GM21528 (cell line): ENCODE data around the gene ZNF831.

ENCODE experiments used
- ATAC-seq: cut with Tn5 transposase; IDR thresholded peaks from one replicate; pipeline ENCODE4 v1.9.1; 2021; ENCODE audit warnings: mild to moderate bottlenecking, moderate library complexity; ENCODE audit not compliant: unreplicated experiment, low FRiP score

Gene ZNF831

GRCh38 chr20:59291740-59292383, 128.2 kb downstream of the ZNF831 start:
- no peak for ATAC-seq

- no peak for ATAC-seq
Measured at GRCh38 chr20:59295531-59295930, 131.9 kb downstream of the ZNF831 start.

GRCh38 chr20:59297686-59298085, 134.1 kb downstream of the ZNF831 start:
- no peak for ATAC-seq

GRCh38 chr20:59299945-59300332, 136.3 kb downstream of the ZNF831 start:
- no peak for ATAC-seq

GRCh38 chr20:59300333-59301081, 136.9 kb downstream of the ZNF831 start, which contains the start of gene EDN3:
Gene EDN3 (plus strand): TSS chr20:59300611. CDS start chr20:59300813, 202 bp downstream.
- no peak for ATAC-seq

- ATAC-seq, result no peak
Measured at GRCh38 chr20:59301343-59302007, 137.9 kb downstream of the ZNF831 start.

GRCh38 chr20:59305908-59306655, 142.5 kb downstream of the ZNF831 start:
- no peak for ATAC-seq

- ATAC-seq, result no peak
Measured at GRCh38 chr20:59307270-59307669, 143.6 kb downstream of the ZNF831 start.
